ENCODE measurements around the gene CCDC177.

CCDC177 gene

DNA sequence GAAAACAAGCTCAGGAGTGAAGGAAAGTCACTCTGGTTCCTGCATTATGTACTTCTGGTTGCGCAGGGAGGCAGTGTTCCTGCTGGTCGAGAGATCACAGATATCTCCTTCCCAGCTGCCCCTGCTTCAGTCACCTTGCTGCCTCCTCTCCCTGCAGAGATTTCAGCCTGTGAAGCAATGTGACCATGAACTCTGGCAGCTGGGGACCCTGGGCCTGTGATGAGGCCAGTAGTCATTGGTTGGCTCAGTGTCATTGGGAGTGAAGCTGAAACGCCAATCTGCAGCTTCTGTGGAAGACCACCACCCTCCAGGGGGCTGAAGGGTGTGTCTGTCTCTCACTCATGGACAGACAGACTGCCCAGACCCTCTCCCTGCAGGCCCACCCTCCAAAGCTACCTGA is 45.1 kb downstream of the CCDC177 start:
- H3K4me3 ChIP-seq (ENCODE audit: control insufficient read depth, low read depth, low read length), result no peak overlapping the region
- DNase-seq (ENCODE audit: low read depth), result no peak
- TF ChIP-seq, protein P1, sequence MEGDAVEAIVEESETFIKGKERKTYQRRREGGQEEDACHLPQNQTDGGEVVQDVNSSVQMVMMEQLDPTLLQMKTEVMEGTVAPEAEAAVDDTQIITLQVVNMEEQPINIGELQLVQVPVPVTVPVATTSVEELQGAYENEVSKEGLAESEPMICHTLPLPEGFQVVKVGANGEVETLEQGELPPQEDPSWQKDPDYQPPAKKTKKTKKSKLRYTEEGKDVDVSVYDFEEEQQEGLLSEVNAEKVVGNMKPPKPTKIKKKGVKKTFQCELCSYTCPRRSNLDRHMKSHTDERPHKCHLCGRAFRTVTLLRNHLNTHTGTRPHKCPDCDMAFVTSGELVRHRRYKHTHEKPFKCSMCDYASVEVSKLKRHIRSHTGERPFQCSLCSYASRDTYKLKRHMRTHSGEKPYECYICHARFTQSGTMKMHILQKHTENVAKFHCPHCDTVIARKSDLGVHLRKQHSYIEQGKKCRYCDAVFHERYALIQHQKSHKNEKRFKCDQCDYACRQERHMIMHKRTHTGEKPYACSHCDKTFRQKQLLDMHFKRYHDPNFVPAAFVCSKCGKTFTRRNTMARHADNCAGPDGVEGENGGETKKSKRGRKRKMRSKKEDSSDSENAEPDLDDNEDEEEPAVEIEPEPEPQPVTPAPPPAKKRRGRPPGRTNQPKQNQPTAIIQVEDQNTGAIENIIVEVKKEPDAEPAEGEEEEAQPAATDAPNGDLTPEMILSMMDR (IDR thresholded peaks at IDR 0.05; ENCODE audit: control insufficient read depth, insufficient read depth, low read depth, low read length, missing control alignments), result no peak

DNA sequence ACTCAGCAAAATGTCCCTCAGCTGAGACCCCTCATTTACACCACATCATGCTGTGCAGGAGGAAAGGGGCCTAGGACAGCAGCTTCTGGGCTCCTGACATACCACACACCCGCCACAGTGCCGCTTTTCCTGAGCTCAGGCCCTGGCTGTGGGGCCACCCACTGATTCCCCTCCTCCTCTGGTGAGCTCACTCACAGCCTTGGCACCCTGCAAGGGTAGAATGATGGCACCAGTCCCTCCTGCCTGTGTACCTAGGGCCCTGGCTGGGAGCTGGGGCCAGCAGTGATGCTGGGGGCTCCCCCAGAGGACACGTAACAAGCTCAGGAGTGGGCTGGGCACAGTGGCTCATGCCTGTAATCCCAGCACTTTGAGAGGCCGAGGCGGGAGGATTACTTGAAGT is 45.7 kb downstream of the CCDC177 start:
- H3K4me3 ChIP-seq (ENCODE audit: control insufficient read depth, low read depth, low read length), result no peak overlapping the region
- TF ChIP-seq, protein P1 (IDR thresholded peaks at IDR 0.05; ENCODE audit: control insufficient read depth, insufficient read depth, low read depth, low read length, missing control alignments), result no peak
- no peak for DNase-seq (ENCODE audit: low read depth)

DNA sequence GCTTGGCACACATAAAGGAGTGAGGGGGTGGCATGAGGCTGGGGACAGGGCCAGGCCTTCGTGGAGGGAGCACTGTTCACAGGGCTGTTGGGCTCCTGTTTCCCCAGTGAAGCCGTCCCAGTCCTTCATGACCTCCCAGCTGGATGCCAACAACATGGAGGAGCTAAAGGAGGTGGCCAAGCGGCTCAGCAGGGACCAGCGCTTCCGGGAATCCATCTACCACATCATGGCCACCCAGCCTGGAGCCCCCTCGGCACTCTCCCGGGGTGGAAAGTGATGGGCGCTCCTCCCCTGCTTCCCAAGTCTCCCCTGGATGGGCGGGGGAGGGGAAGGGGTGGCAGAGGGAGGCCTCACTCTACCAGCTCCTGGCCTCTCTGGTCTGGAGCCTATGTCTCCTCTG is 46.5 kb downstream of the CCDC177 start:
- no peak overlapping the region for H3K4me3 ChIP-seq (ENCODE audit: control insufficient read depth, low read depth, low read length)
- TF ChIP-seq, protein P1 (IDR thresholded peaks at IDR 0.05; ENCODE audit: control insufficient read depth, insufficient read depth, low read depth, low read length, missing control alignments), result no peak
- DNase-seq (ENCODE audit: low read depth), result no peak

DNA sequence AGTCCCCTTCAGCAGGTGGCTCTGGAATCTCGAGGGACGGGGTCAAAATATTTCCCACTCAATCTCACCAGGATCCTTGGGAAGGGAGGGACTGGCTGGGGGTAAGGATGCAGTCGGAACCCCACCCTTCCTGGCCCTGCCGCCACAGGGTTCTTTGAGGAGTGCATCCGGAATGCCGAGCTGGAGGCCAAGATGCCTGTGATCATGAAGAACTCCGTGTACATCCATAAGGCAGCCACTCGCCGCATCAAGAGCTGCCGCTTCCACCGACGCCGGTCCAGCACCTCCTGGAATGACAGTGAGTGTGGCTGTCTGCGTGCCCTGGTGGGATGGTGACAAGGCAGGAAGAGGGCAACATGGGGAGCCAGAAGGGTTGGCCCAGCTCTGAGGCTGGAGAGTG is 47.0 kb downstream of the CCDC177 start:
- DNase-seq (ENCODE audit: low read depth), result no peak
- TF ChIP-seq, protein P1 (IDR thresholded peaks at IDR 0.05; ENCODE audit: control insufficient read depth, insufficient read depth, low read depth, low read length, missing control alignments), result no peak
- H3K4me3 ChIP-seq (ENCODE audit: control insufficient read depth, low read depth, low read length), result no peak overlapping the region

DNA sequence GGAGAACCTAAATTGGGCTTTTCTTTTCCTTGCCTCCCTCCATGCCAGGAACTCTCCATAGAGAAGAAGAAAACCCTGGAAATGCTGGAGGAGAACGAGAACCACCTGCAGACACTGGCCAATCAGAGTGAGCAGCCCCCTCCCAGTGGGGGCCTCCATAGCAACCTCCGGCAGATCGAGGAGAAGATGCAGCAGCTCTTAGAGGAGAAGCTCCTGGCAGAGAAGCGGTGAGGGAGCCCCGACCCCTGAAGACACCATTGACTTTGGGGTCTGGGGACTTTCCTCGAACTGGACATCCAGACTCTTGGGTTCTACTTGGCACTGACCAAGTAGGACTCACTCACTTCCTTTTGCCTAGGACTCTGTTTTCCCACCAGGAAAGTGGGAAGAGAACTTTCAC is 48.8 kb downstream of the CCDC177 start:
- DNase-seq (ENCODE audit: low read depth), result no peak
- no peak overlapping the region for H3K4me3 ChIP-seq (ENCODE audit: control insufficient read depth, low read depth, low read length)
- TF ChIP-seq, protein P1 (IDR thresholded peaks at IDR 0.05; ENCODE audit: control insufficient read depth, insufficient read depth, low read depth, low read length, missing control alignments), result no peak

DNA sequence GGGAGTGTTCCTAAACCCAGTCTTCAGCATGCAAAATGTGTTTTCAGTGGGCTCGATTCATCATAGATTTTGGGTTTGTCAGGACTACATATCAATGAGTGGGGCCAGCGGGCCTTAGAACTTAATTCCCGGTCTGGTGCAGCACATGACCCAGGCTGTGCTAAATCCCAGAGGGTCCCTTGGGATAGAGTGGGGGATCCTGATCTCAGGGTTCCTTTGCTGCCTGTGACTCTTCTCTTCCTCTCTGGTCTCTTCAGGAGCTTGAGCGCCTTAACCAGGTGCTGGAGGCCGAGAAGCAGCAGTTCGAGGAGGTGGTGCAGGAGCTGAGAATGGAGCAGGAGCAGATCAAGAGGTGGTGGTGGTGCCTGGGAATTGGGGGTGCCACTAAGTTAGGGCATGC is 52.6 kb downstream of the CCDC177 start:
- TF ChIP-seq, protein P1 (IDR thresholded peaks at IDR 0.05; ENCODE audit: control insufficient read depth, insufficient read depth, low read depth, low read length, missing control alignments), result no peak
- H3K4me3 ChIP-seq (ENCODE audit: control insufficient read depth, low read depth, low read length), result no peak overlapping the region
- no peak for DNase-seq (ENCODE audit: low read depth)
